D721Med (cell line): ENCODE results near the gene ADARB2.
"Not testable (repeated sequence)": the region's sequence is repeated elsewhere in the genome, so short reads cannot be mapped to it uniquely, and the experiment has no call there.

Experiments used
- DNase-seq: peaks from one replicate; pipeline ENCODE4 v3.0.0; 2011; ENCODE audit warnings: low spot score; ENCODE audit not compliant: insufficient read length
- FAIRE-seq: peaks from 2 replicates; lab custom pipeline; 2011; peaks lifted over from hg19 to GRCh38; lab: Jason Lieb, UNC
- TF ChIP-seq, protein P1 (sequence below): IDR thresholded peaks from 2 replicates; pipeline ENCODE4 v1.5.1; 2012; ENCODE audit warnings: mild to moderate bottlenecking, control low read depth; ENCODE audit not compliant: insufficient read depth; ENCODE audit errors: missing control alignments

ADARB2 gene

DNA sequence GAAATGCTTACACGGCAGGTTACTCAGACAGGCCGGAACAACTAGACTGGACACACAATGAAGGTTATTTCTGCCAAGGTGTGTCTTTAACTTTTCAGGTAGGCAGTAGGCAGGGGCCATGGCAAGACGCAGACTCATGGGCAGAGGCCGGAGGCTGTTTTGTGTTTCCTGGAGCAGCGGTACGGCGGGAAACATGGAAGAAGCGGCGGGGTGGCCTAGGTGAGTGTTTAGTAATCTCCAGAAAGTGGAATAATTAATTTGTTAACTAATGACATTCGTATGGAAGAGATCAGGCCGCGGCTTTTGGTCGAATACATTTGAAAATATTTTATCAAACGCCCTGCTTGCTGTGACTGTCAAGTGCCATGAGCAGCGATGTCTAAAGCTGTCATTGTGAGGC lies 403.3 kb downstream of the ADARB2 start:
- no peak for DNase-seq
- TF ChIP-seq, protein P1, sequence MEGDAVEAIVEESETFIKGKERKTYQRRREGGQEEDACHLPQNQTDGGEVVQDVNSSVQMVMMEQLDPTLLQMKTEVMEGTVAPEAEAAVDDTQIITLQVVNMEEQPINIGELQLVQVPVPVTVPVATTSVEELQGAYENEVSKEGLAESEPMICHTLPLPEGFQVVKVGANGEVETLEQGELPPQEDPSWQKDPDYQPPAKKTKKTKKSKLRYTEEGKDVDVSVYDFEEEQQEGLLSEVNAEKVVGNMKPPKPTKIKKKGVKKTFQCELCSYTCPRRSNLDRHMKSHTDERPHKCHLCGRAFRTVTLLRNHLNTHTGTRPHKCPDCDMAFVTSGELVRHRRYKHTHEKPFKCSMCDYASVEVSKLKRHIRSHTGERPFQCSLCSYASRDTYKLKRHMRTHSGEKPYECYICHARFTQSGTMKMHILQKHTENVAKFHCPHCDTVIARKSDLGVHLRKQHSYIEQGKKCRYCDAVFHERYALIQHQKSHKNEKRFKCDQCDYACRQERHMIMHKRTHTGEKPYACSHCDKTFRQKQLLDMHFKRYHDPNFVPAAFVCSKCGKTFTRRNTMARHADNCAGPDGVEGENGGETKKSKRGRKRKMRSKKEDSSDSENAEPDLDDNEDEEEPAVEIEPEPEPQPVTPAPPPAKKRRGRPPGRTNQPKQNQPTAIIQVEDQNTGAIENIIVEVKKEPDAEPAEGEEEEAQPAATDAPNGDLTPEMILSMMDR: no peak
- FAIRE-seq: no peak

DNA sequence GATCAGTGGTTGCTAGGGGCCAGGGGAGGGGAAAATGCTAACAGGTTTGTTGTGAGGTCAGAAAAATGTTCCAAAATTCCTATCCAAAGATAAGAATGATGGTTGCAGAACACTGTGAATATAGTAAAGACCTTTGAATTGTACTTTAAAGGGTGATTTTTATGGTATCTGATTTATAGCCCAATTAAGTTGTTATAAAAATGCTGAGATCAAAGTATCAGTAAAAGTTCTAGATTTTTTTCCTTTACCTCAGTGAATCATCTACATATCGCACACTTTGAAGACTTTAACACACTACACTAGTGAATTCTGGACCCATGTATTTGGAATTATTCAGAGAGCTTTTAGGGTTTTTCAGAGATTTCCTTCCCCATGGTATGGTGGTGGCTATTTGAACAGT lies 405.8 kb downstream of the ADARB2 start:
- DNase-seq: no peak
- TF ChIP-seq, protein P1: no peak
- no peak for FAIRE-seq

DNA sequence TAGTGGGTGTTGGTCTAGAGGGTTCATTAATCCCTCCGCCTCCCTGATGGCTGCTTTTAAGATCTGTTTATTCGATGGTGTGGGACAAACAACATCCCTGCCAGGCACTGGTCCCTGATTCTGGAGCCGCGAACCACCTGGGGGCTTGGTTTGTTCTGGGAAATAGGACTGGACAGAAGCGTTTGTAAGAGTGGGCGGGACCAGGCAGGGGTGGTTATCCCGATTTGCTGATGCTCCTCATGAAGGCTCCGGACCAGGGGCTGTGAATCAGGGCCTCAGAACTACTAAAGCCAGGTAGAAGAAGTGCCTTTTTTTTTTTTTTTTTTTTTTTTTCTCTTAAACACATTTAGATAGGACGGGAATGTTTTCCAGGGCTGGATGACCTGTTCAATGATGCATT lies 407.7 kb downstream of the ADARB2 start:
- DNase-seq (no peak), FAIRE-seq (no peak)
- TF ChIP-seq, protein P1: no peak

DNA sequence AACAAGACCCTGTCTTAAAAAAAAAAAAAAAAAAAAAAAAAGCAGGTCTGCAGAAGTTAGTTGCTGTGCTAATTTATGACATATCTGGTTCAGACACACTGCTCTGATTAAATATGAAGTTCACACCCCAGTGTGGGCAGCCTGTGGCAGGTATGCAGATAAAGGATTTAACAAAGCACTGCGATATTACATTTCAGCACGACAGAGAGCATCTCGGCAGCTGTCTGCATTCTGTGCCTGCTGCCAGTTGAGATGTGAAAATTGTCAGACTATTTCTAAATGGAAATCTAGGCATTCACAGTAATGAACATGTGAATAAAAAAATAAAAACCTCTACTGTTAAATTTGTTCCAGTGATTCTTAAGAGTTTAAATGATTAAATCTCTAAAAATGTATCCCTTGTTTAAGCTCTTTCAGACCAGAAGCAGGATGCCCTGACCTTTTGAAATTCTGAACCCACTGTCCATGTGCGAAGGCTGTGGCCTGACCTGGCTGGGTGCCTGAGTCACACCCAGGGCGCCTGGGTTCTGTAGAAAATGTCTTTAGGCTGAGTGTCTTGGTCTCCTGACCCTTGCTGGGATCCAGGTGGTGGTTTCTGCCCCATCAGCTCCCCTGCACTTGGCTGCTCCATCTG lies 408.2 kb downstream of the ADARB2 start:
- TF ChIP-seq, protein P1: no peak
- DNase-seq (no peak), FAIRE-seq (no peak)

DNA sequence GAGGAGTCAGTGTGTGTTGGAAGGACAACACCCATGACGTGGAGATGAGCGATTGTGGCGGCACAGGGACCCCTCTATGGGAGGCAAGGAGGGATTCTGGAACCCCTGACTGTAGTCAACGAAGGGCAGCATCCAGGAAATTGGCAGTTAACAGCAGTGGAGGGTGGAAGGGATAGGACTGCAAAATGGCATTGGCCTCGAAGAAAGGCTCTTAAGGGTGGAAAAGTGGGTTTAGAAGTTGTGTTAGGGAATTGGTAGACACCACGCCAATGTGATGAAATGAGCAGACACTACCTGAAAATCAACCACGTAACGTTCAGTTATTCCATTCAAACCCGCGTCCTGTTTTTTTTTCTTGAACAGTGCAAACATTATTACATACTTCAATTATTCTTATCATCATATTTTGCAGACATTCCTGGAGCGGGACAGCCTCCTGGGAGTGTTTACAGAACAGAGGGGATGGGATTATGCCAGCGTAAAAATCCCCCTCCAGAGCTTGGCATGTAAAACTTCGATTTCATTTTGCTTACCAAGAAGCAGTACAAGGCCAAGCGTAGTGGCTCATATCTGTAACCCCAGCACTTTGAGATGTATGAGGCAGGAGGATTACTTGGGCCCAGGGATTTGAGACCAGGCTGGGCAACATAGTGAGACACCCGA lies 409.0 kb downstream of the ADARB2 start:
- FAIRE-seq (no peak), DNase-seq (no peak)
- TF ChIP-seq, protein P1: no peak

DNA sequence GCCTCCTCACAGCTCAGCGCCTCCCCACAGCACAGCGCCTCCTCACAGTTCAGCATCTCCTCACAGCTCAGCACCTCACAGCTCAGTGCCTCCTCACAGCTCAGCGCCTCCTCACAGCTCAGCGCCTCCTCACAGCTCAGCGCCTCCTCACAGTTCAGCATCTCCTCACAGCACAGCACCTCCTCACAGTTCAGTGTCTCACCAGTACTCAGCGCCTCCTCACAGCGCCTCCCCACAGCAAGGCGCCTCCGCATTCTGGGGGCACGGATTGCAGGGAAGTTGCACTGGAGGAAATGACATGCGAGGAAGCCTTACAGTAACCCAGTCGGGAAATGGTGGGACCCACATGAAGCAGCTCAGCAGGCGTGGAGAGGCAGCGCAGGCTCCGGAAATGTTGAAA lies 409.6 kb downstream of the ADARB2 start:
- TF ChIP-seq, protein P1: no peak
- no peak for DNase-seq

DNA sequence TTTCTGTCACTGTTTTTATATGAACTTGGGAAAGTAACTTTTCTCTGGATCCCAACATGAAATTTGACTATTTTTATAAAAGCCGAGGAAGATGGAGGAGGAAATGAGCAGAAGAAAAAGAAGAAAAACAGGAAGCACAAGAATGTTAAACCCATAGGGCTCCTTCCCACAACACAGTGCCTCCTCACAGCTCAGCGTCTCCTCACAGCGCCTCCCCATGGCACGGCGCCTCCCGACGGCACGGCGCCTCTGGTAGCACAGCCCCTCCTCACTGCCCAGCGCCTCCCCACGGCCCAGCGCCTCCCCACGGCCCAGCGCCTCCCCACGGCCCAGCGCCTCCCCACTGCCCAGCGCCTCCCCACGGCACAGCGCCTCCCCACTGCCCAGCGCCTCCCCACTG lies 410.8 kb downstream of the ADARB2 start:
- not testable (repeated sequence) for DNase-seq, FAIRE-seq

More for the DNA sequence above, 409.6 kb downstream of the ADARB2 start:
- FAIRE-seq: no peak

DNA sequence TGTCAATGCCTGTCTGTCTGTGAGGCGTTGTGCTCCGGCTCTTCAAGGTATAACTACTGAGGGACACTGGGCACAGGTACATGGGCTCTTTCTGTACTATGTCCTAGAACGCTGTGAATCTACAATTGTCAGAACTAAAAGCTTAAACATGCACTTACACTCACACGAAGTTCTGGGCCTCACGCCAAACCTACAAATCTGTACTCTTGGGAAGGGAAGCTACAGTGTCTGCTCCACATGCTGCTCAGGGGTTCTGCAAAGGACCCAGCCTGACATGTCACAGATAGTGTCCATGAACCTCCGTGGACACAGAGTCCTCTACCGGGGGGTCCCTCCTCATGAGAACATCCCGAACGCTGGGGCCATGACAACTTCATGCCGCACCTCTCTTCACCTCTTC lies 412.4 kb downstream of the ADARB2 start:
- FAIRE-seq (no peak), DNase-seq (no peak)
- TF ChIP-seq, protein P1: no peak
